GM12892 (cell line): Measurements from ENCODE around the gene ARL16.

Experiments used
- POLR2A ChIP-seq: IDR thresholded peaks from 2 replicates; pipeline ENCODE4 v1.6.1; 2011; ENCODE audit warnings: low read depth, low read length, control low read depth
- POLR2AphosphoS5 ChIP-seq: IDR thresholded peaks from 2 replicates; pipeline ENCODE4 v1.6.1; 2011; ENCODE audit warnings: low read depth, low read length, control low read depth

DNA sequence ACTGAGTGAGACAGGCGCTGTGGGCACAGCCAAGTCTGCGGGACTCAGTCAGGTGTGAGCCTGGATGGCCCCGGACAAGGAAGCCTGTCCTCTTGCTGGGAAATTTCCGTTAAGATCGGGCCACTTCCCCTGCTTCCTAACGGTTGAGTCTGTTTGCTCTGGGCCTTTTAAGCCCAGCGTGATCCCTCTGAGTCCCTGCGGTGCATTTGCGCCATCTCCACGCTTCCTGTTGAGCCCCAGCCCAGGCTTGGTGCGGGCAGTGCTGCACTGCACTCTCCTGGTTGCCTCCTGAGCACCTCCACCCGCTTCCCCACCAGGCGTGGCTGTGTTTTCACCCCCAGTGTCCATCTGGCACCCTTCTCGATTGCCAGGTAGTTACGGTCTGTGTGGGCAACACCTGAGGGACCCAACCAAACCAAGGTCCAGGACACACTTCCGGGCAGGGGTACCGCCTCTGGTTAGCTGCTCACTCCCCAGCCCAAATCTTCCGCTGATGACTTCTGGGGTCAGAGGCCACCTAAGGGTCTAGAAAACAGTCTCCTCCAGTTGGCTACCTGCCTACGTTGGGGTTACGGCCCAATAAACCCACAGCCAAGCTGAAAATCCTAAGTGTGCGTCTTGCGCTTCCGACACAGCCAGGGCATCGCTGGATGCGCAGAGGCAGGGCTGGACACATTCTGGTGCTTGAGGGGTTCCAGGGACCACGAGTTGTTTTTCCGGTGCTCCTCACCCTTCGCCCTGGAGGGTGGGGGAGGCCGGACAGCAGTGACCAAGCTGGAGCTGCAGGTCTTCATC lies 27.1 kb upstream of the ARL16 start:
- TF ChIP-seq POLR2AphosphoS5 (peak; percentile 33; the same call in 1 of the 2 replicates), POLR2A (no peak; the same call in 1 of the 2 replicates)
